ENCODE data around the gene COL16A1.

COL16A1 gene

GRCh38 chr1:31650161-31651088 lies 53.4 kb downstream of the COL16A1 start:
- TF ChIP-seq TAF1 (IDR thresholded peaks at IDR 0.05; ENCODE audit: borderline replicate concordance, insufficient read depth, low read length) (no peak), SIN3A (IDR thresholded peaks at IDR 0.05; ENCODE audit: borderline replicate concordance, insufficient read depth, low read length) (no peak), FOXP2 (optimal IDR thresholded peaks at IDR 0.05; ENCODE audit: borderline replicate concordance, extremely low read depth, extremely low read length, insufficient read depth) (no peak), REST (IDR thresholded peaks at IDR 0.05; ENCODE audit: insufficient read depth in 1 of 2, low read depth in 2 of 2, low read length in 2 of 2) (no peak), POLR2AphosphoS5 (IDR thresholded peaks at IDR 0.05; ENCODE audit: low read depth, low read length) (no peak)

- TF ChIP-seq REST (IDR thresholded peaks at IDR 0.05; ENCODE audit: insufficient read depth in 1 of 2, low read depth in 2 of 2, low read length in 2 of 2): no peak
Measured at GRCh38 chr1:31648641-31649357, 55.0 kb downstream of the COL16A1 start.

- TF ChIP-seq SIN3A (IDR thresholded peaks at IDR 0.05; ENCODE audit: borderline replicate concordance, insufficient read depth, low read length) (no peak), REST (IDR thresholded peaks at IDR 0.05; ENCODE audit: insufficient read depth in 1 of 2, low read depth in 2 of 2, low read length in 2 of 2) (no peak), TAF1 (IDR thresholded peaks at IDR 0.05; ENCODE audit: borderline replicate concordance, insufficient read depth, low read length) (no peak), FOXP2 (optimal IDR thresholded peaks at IDR 0.05; ENCODE audit: borderline replicate concordance, extremely low read depth, extremely low read length, insufficient read depth) (no peak), POLR2AphosphoS5 (IDR thresholded peaks at IDR 0.05; ENCODE audit: low read depth, low read length) (no peak)
Measured at GRCh38 chr1:31648190-31648589, 55.6 kb downstream of the COL16A1 start.

GRCh38 chr1:31647106-31647505 lies 56.7 kb downstream of the COL16A1 start:
- TF ChIP-seq POLR2AphosphoS5 (IDR thresholded peaks at IDR 0.05; ENCODE audit: low read depth, low read length) (no peak), FOXP2 (optimal IDR thresholded peaks at IDR 0.05; ENCODE audit: borderline replicate concordance, extremely low read depth, extremely low read length, insufficient read depth) (no peak), REST (IDR thresholded peaks at IDR 0.05; ENCODE audit: insufficient read depth in 1 of 2, low read depth in 2 of 2, low read length in 2 of 2) (no peak)
